Glutamatergic neuron (in vitro differentiated cells): ENCODE measurements around the gene UCN. TPM values are rescaled to one million over a fixed set of nuclear protein-coding genes. Genes with fewer than 3 reads are reported as not detected.

Experiments used
- DNase-seq: peaks from one replicate; pipeline ENCODE4 v3.0.0; 2022
- H3K27ac Mint-ChIP-seq: one replicate; pipeline ENCODE4 v1.8.0; 2020; ENCODE audit warnings: mild to moderate bottlenecking, mixed read lengths, inconsistent platforms; ENCODE audit not compliant: unreplicated experiment
- H3K27me3 Mint-ChIP-seq: one replicate; pipeline ENCODE4 v1.8.0; 2020; ENCODE audit warnings: mild to moderate bottlenecking, moderate library complexity, mixed read lengths, inconsistent platforms; ENCODE audit not compliant: unreplicated experiment
- H3K36me3 Mint-ChIP-seq: one replicate; pipeline ENCODE4 v1.8.0; 2020; ENCODE audit warnings: mild to moderate bottlenecking, mixed read lengths, inconsistent platforms; ENCODE audit not compliant: unreplicated experiment
- H3K4me1 Mint-ChIP-seq: one replicate; pipeline ENCODE4 v1.8.0; 2020; ENCODE audit warnings: mild to moderate bottlenecking, low read depth, mixed read lengths, inconsistent platforms; ENCODE audit not compliant: unreplicated experiment
- H3K4me3 Mint-ChIP-seq: one replicate; pipeline ENCODE4 v1.8.0; 2020; ENCODE audit warnings: mild to moderate bottlenecking, mixed read lengths, inconsistent platforms; ENCODE audit not compliant: unreplicated experiment
- H3K9me3 Mint-ChIP-seq: one replicate; pipeline ENCODE4 v1.8.0; 2020; ENCODE audit warnings: mild to moderate bottlenecking, moderate library complexity, mixed read lengths, inconsistent platforms; ENCODE audit not compliant: unreplicated experiment
- CTCF ChIP-seq: fragments of 200-600 bp; sonication (generic); IDR thresholded peaks from one replicate; pipeline ENCODE4 v1.5.0; 2021; ENCODE audit not compliant: partially characterized antibody, unreplicated experiment
- total RNA-seq: library from RNA; stranded (reverse); fragmentation: NEBNext Ultra II Directional; extraction: Animal tissue kit (Norgen Biotek cat#: 25700); gene quantifications from one replicate; pipeline ENCODE4 v1.2.1, GENCODE V29; 2021; ENCODE audit not compliant: unreplicated experiment

The UCN gene
- total RNA-seq, 1 donor from 2014 or later: 1.9 TPM

GRCh38 chr2:27264253-27264752 lies 43.9 kb downstream of the UCN start:
- H3K27me3 Mint-ChIP-seq: peaks cover 27% of the 10 kb centered on the region
- H3K4me3 Mint-ChIP-seq: peak overlapping the region; percentile 79
- TF ChIP-seq CTCF: no peak
- H3K4me1 Mint-ChIP-seq: peaks cover 11% of the 10 kb centered on the region
- H3K36me3 Mint-ChIP-seq: peaks cover 5% of the 10 kb centered on the region
- no peak overlapping the region for H3K27ac Mint-ChIP-seq
- DNase-seq: no peak
- H3K9me3 Mint-ChIP-seq: peaks cover 4% of the 10 kb centered on the region

DNA sequence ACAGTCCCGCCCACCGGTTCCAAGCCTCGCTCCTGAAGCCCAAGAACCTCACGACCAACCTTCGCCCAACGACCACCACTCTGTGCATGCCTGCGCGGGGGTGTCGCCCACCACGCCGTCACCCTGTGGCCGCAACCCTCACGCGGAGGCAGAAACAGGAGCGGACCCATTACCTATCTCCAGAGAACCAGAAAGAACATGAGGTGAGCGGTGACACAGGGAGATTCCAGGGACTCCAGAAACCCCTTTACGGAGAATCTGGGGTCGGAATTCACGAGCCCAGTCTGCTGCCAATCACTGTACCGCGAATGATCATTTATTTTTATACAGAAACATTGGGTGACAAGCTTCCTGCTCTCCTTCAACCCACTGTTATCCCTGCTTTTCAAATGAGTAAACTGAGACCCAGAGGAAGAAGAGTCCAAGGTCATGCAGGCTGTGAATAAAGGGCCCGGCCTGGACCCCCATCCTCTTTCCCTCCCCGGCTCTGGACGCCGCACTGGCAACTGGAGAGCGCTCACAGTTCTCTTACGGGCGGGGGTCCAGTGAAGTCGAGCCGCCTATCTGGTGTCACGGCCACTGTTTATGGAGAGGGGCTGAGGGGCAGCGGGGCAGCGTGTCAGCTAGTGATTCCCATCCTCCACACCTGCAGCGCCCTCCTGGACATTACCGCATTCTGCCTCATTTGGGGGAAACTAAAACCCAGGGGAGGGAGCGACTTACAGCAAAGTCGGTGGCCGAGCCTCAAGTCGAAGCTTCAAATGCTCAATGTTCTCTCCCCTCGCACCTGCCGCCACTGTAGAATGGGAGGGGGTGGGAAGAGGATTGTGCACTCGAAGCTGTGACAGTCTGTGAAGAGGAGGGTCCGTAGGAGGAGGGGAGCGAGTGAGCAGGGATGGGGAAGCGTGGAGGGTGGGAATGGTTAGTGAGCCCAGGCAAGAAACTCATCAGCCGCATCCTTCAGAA lies 44.7 kb downstream of the UCN start:
- H3K27me3 Mint-ChIP-seq: peaks cover 27% of the 10 kb centered on the region
- no peak for DNase-seq
- H3K36me3 Mint-ChIP-seq: peaks cover 5% of the 10 kb centered on the region
- H3K4me3 Mint-ChIP-seq: peak overlapping the region; percentile 79
- no peak for TF ChIP-seq CTCF
- no peak overlapping the region for H3K27ac Mint-ChIP-seq
- H3K9me3 Mint-ChIP-seq: peaks cover 4% of the 10 kb centered on the region
- peaks cover 11% of the 10 kb centered on the region for H3K4me1 Mint-ChIP-seq

- Mint-ChIP-seq H3K4me1 (peaks cover 11% of the 10 kb centered on the region), H3K36me3 (peaks cover 5% of the 10 kb centered on the region), H3K9me3 (peaks cover 4% of the 10 kb centered on the region), H3K27ac (no peak within 1 kb of the TSS), H3K4me3 (peak within 1 kb of the TSS; percentile 82), H3K27me3 (peaks cover 27% of the 10 kb centered on the region)
- TF ChIP-seq CTCF: no peak
- DNase-seq: peak; percentile 60
Observed at GRCh38 chr2:27262379-27263286, 45.6 kb downstream of the UCN start, which contains the start of gene SLC30A3. Gene SLC30A3, minus strand, starts transcription at chr2:27263047. Its CDS starts 141 bp downstream, at chr2:27262906.

DNA sequence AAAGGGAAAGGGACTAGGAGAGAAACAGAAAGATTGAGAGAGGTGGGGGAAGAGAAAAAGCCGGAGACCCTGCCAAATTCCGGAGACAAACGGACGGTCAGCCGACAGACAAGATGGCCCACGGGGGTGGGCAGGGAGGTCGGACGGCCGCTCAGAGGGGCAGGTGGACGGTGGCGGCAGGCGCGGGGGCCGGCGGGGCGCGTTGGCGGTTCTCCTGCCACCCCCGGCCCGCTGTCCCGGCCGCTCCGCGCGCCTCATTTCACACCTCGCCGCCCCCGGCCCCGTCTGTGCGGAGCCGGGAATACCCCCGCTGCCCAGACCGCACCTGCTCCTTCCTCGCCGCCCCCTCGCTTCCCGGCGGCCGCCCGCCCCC lies 46.3 kb downstream of the UCN start:
- peaks cover 30% of the 10 kb centered on the region for H3K27me3 Mint-ChIP-seq
- H3K27ac Mint-ChIP-seq: no peak overlapping the region
- no peak for DNase-seq
- H3K36me3 Mint-ChIP-seq: peaks cover 5% of the 10 kb centered on the region
- no peak for TF ChIP-seq CTCF
- H3K4me3 Mint-ChIP-seq: peak overlapping the region; percentile 82
- peaks cover 4% of the 10 kb centered on the region for H3K9me3 Mint-ChIP-seq
- H3K4me1 Mint-ChIP-seq: peaks cover 11% of the 10 kb centered on the region
